Jurkat, Clone E6-1 (cell line): ENCODE results near the gene CDV3. TPM values are rescaled to one million over a fixed set of nuclear protein-coding genes. Genes with fewer than 3 reads are reported as not detected.
"Not testable (repeated sequence)": the region's sequence is repeated elsewhere in the genome, so short reads cannot be mapped to it uniquely, and the experiment has no call there.

ENCODE experiments used
- DNase-seq: peaks from one replicate; pipeline ENCODE4 v3.0.0-alpha.2; 2011; ENCODE audit warnings: low read depth, low spot score
- H3K4me3 ChIP-seq: 2 replicates; pipeline ENCODE4 v1.5.1; 2011; ENCODE audit warnings: mild to moderate bottlenecking, low read length, control low read depth, moderate library complexity
- polyA plus RNA-seq: library from polyadenylated mRNA; unstranded; fragments of >200 nt; gene quantifications from one replicate; pipeline ENCODE4 v1.2.1, GENCODE V29; 2012; ENCODE audit warnings: missing spikeins; ENCODE audit not compliant: insufficient read length, insufficient read depth

The CDV3 gene
- polyA plus RNA-seq: 150 TPM

- peak within 1 kb of the TSS; percentile 91 for H3K4me3 ChIP-seq
- no peak for DNase-seq
Observed at GRCh38 chr3:133573629-133574194, at the start of gene CDV3. Gene CDV3, plus strand, starts transcription at chr3:133573686. Its CDS starts 359 bp downstream, at chr3:133574045.

GRCh38 chr3:133523758-133524157, 49.7 kb upstream of the CDV3 start:
- not testable (repeated sequence) for H3K4me3 ChIP-seq, DNase-seq

- no peak overlapping the region for H3K4me3 ChIP-seq
- DNase-seq: no peak
Observed at GRCh38 chr3:133525435-133525834, 48.1 kb upstream of the CDV3 start.

GRCh38 chr3:133527081-133527715, 46.3 kb upstream of the CDV3 start:
- DNase-seq: no peak
- no peak overlapping the region for H3K4me3 ChIP-seq

GRCh38 chr3:133529809-133530208, 43.7 kb upstream of the CDV3 start:
- no peak overlapping the region for H3K4me3 ChIP-seq
- no peak for DNase-seq

GRCh38 chr3:133531981-133532380, 41.5 kb upstream of the CDV3 start:
- no peak for DNase-seq
- no peak overlapping the region for H3K4me3 ChIP-seq

- DNase-seq: no peak
- no peak overlapping the region for H3K4me3 ChIP-seq
Observed at GRCh38 chr3:133532951-133533350, 40.5 kb upstream of the CDV3 start.

GRCh38 chr3:133535971-133536881, 37.3 kb upstream of the CDV3 start:
- H3K4me3 ChIP-seq: no peak overlapping the region
- DNase-seq: no peak

GRCh38 chr3:133537131-133537530, 36.4 kb upstream of the CDV3 start:
- DNase-seq, H3K4me3 ChIP-seq: not testable (repeated sequence)

GRCh38 chr3:133538154-133538553, 35.3 kb upstream of the CDV3 start:
- no peak for DNase-seq
- no peak overlapping the region for H3K4me3 ChIP-seq

- DNase-seq: no peak
Observed at GRCh38 chr3:133540896-133541674, 32.4 kb upstream of the CDV3 start.

GRCh38 chr3:133542871-133543270, 30.6 kb upstream of the CDV3 start:
- H3K4me3 ChIP-seq: no peak overlapping the region
- DNase-seq: no peak

More at GRCh38 chr3:133540896-133541674, 32.4 kb upstream of the CDV3 start:
- no peak overlapping the region for H3K4me3 ChIP-seq

GRCh38 chr3:133544983-133545382, 28.5 kb upstream of the CDV3 start:
- H3K4me3 ChIP-seq, DNase-seq: not testable (repeated sequence)

GRCh38 chr3:133547432-133548041, 25.9 kb upstream of the CDV3 start:
- DNase-seq: no peak

GRCh38 chr3:133548090-133548489, 25.4 kb upstream of the CDV3 start:
- H3K4me3 ChIP-seq: no peak overlapping the region
- DNase-seq: no peak

More at GRCh38 chr3:133547432-133548041, 25.9 kb upstream of the CDV3 start:
- H3K4me3 ChIP-seq: no peak overlapping the region

GRCh38 chr3:133549565-133549964, 23.9 kb upstream of the CDV3 start:
- no peak for DNase-seq
- H3K4me3 ChIP-seq: no peak overlapping the region

GRCh38 chr3:133551589-133551988, 21.9 kb upstream of the CDV3 start:
- not testable (repeated sequence) for H3K4me3 ChIP-seq, DNase-seq

GRCh38 chr3:133561679-133562078, 11.8 kb upstream of the CDV3 start:
- no peak for DNase-seq
- H3K4me3 ChIP-seq: no peak overlapping the region

GRCh38 chr3:133562376-133562775, 11.1 kb upstream of the CDV3 start:
- H3K4me3 ChIP-seq: no peak overlapping the region
- DNase-seq: no peak
